Breast epithelium (tissue), 4 donors: Measurements from ENCODE around the gene OSGEP. TPM values are rescaled to one million over a fixed set of nuclear protein-coding genes. Genes with fewer than 3 reads are reported as not detected.

Experiments
- DNase-seq, 2 donors: peaks; one replicate each; pipeline ENCODE4 v3.0.0-alpha.2; 2019; ENCODE audit warnings: low spot score in 2 of 2
- H3K27ac ChIP-seq, 2 donors: fragments of 200-600 bp; sonication (generic) in 1 of 2; one replicate each; pipeline ENCODE4 v1.5.1; 2016 to 2019; ENCODE audit warnings: mild to moderate bottlenecking in 1 of 2
- H3K27me3 ChIP-seq, 2 donors: fragments of 200-600 bp; sonication (generic) in 1 of 2; one replicate each; pipeline versions ENCODE4 v1.5.1 to v1.6.0; 2017 to 2019; ENCODE audit warnings: control low read depth in 1 of 2, mild to moderate bottlenecking in 1 of 2
- H3K36me3 ChIP-seq: fragments of 200-600 bp; one replicate; pipeline ENCODE4 v1.5.1; 2019
- H3K4me1 ChIP-seq, 2 donors: fragments of 200-600 bp; sonication (generic); one replicate each; pipeline ENCODE4 v1.5.1; 2016 to 2019; ENCODE audit warnings: control low read depth in 1 of 2
- H3K4me3 ChIP-seq, 3 donors: fragments of 200-600 bp; sonication (generic); 1 replicate in 2 of 3; 2 replicates in 1 of 3; pipeline ENCODE4 v1.5.1; 2016 to 2019; ENCODE audit warnings: mild to moderate bottlenecking in 3 of 3, moderate library complexity in 2 of 3
- H3K9me3 ChIP-seq, 2 donors: fragments of 200-600 bp; sonication (generic) in 1 of 2; one replicate each; pipeline ENCODE4 v1.5.1; 2016 to 2019; ENCODE audit warnings: control low read depth in 1 of 2
- POLR2A ChIP-seq: fragments of 450-650 bp; IDR thresholded peaks from one replicate; pipeline ENCODE4 v1.6.1; 2016; ENCODE audit warnings: antibody characterized with exemption, mild to moderate bottlenecking, moderate library complexity
- POLR2AphosphoS5 ChIP-seq, 3 donors: sonication (generic); formaldehyde crosslinking; IDR thresholded peaks; one replicate each; pipeline ENCODE4 v1.6.1; 2017; ENCODE audit warnings: antibody characterized with exemption in 3 of 3
- intact Hi-C: fragments of 100-400 bp; cut with DNase I; formaldehyde crosslinking; loops from one replicate; pipeline ENCODE4 v1.15.1; 2023; ENCODE audit warnings: low total_unique reads
- total RNA-seq, 3 donors: library from RNA; depleted of rRNA; stranded (reverse); fragments of >200 nt; gene quantifications; one replicate each; pipeline ENCODE4 v1.1.0, GENCODE V29; 2016
- TF ChIP-seq, protein P1 (sequence below), 3 donors: fragments of 450-650 bp; IDR thresholded peaks; one replicate each; pipeline ENCODE4 v1.5.1; 2016 to 2017; ENCODE audit warnings: antibody characterized with exemption in 3 of 3, mild to moderate bottlenecking in 3 of 3, moderate library complexity in 3 of 3

OSGEP gene
- total RNA-seq, 3 donors from 2014 or later = 38.1 to 66.9 (median 57.5) TPM

DNA sequence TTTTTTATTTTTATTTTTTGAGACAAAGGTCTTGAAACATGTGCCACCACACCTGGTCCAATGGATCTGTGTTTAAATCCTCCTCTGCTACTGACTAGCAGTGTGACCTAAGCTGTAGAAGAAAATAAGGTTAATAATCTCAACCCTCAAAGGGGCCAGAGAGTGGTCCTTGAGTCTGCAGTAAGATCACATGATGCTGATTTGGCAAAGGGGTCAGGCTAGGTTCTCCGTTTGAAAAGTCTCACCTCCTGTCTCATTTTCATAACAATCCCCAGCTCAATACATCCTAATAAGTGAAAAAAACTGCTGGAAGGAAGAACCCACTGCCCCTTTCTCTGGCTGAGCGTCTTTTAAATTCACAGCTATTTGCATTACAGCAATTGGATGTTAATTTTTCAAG, 33.3 kb downstream of the OSGEP start:
- H3K4me1 ChIP-seq = no peaks in the 10 kb centered on the region

DNA sequence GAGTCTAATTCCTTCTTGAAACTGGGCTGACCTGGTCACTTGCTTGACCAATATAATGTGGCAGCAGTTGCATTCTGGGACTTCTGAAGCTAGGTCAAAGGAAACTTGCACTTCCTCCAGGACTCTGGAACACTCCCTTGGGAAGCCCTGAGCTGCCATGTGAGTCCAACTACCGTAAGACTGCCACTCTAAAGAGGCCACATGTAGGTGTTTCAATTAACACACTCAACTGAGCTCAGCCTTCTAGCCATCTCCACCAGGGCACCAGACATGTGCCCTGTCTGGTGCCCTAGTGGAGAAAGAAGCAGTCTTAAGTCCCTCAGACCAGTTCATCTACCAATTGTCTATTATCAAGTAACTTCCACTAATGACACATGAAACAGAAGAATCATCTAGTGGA, 35.2 kb downstream of the OSGEP start:
- DNase-seq = no peak
- TF ChIP-seq POLR2AphosphoS5 (IDR thresholded peaks at IDR 0.05) = no peak
- TF ChIP-seq, protein P1, sequence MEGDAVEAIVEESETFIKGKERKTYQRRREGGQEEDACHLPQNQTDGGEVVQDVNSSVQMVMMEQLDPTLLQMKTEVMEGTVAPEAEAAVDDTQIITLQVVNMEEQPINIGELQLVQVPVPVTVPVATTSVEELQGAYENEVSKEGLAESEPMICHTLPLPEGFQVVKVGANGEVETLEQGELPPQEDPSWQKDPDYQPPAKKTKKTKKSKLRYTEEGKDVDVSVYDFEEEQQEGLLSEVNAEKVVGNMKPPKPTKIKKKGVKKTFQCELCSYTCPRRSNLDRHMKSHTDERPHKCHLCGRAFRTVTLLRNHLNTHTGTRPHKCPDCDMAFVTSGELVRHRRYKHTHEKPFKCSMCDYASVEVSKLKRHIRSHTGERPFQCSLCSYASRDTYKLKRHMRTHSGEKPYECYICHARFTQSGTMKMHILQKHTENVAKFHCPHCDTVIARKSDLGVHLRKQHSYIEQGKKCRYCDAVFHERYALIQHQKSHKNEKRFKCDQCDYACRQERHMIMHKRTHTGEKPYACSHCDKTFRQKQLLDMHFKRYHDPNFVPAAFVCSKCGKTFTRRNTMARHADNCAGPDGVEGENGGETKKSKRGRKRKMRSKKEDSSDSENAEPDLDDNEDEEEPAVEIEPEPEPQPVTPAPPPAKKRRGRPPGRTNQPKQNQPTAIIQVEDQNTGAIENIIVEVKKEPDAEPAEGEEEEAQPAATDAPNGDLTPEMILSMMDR (IDR thresholded peaks at IDR 0.05) = no peak
- TF ChIP-seq POLR2A = no peak
- no peaks in the 10 kb centered on the region for H3K9me3 ChIP-seq
- H3K4me3 ChIP-seq = no peak overlapping the region
- H3K36me3 ChIP-seq = no peaks in the 10 kb centered on the region
- intact Hi-C loops = no loop called here
- no peaks in the 10 kb centered on the region for H3K27me3 ChIP-seq
- H3K27ac ChIP-seq = no peak overlapping the region
- H3K4me1 ChIP-seq = no peaks in the 10 kb centered on the region

More for the DNA sequence above, 33.3 kb downstream of the OSGEP start:
- Histone ChIP-seq H3K9me3 (no peaks in the 10 kb centered on the region), H3K4me3 (no peak overlapping the region), H3K36me3 (no peaks in the 10 kb centered on the region), H3K27me3 (no peaks in the 10 kb centered on the region), H3K27ac (no peak overlapping the region)
- DNase-seq = no peak
- TF ChIP-seq POLR2A (no peak), POLR2AphosphoS5 (IDR thresholded peaks at IDR 0.05) (no peak)
- TF ChIP-seq, protein P1 (IDR thresholded peaks at IDR 0.05) = no peak
- intact Hi-C loops = no loop called here

DNA sequence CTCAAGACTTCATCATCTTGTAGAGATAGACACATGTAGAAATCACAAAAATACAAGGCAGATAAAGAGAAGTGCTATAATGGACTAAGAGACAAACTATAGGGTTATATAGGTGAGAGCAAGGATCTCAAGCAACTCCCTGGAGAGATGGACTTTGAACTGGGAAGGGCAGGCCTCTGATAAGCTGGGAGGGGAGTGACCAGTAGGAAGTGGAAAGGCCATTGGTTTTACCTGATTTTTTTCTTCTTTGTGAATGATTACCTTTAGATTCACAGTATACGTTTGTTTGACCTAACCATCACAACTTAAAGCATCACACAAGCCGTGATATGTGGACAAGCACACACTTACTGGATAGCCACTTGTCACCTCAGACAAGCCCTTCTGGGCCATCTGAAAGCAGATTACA, 36.1 kb downstream of the OSGEP start:
- Histone ChIP-seq H3K9me3 (no peaks in the 10 kb centered on the region), H3K27me3 (no peaks in the 10 kb centered on the region), H3K27ac (no peak overlapping the region), H3K4me3 (no peak overlapping the region), H3K36me3 (no peaks in the 10 kb centered on the region), H3K4me1 (peaks cover 0 to 4% of the 10 kb centered on the region in 2 donors)
- no peak for DNase-seq
- intact Hi-C loops = no loop called here
- TF ChIP-seq, protein P1 (IDR thresholded peaks at IDR 0.05) = no peak
- no peak for TF ChIP-seq POLR2AphosphoS5 (IDR thresholded peaks at IDR 0.05)
- TF ChIP-seq POLR2A = no peak

DNA sequence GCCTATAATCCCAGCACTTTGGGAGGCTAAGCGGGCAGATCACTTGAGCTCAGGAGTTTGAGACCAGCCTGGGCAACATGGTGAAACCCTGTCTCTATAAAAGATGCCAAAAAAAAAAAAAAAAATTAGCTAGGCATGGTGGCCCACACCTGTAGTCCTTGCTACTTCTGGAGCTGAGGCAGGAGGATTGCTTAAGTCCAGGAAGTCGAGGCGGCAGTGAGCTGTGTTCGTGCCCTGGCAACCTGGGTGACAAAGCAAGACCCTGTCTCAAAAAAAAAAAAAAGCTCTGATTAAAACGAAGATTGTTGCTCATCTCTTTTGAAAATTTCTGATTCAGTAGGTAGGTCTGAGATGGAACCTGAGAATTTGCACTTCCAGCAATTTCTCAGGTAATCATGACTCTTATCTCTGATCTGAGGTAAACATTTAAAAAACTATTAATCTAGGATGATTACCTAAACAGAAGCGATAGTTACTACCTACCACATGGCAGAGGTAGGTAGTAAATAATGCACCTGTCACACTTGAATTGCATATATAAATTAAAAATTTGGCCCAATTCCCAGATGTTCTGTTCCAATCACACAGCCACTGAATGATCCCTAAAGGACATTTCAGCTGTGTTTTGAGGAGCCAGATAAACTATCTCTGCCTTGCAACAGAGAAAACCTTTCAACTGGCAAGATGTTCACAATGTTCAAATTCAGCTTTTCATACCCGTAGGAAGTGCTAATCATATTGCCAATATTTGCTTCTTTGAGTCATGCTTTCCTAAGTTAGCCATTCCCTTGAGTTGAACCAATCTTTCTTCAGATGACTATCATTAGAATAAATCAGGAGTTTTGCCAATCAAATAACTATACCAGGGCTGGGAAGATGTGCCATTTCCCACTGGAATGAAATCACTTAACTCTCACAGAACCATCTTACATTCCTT, 37.1 kb downstream of the OSGEP start:
- peaks cover 0 to 4% of the 10 kb centered on the region in 2 donors for H3K4me1 ChIP-seq
- no peak overlapping the region for H3K27ac ChIP-seq
- no peak for DNase-seq
- TF ChIP-seq, protein P1 (IDR thresholded peaks at IDR 0.05) = no peak
- TF ChIP-seq POLR2A (no peak), POLR2AphosphoS5 (IDR thresholded peaks at IDR 0.05) (no peak)
- H3K9me3 ChIP-seq = no peaks in the 10 kb centered on the region
- no peaks in the 10 kb centered on the region for H3K36me3 ChIP-seq
- no peaks in the 10 kb centered on the region for H3K27me3 ChIP-seq
- intact Hi-C loops = no loop called here
- H3K4me3 ChIP-seq = no peak overlapping the region

DNA sequence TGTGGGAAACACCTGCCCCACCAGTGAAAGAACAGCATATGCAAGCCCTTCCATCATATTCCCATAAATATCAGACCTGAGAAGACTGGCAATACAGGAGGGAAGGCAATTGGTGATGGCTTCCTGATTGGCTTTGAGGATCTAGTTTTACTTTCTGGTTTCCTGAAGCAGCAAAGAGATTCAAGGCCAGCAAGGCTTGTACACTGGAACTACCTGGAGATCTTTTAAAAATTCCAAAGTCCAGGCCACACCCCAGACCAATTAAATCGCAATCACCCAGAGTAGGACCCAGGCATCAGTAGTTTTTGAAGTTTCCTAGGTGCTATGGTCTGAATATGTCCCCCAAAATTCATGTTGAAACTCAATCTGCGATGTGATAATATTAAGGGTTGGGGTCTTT, 38.4 kb downstream of the OSGEP start:
- Histone ChIP-seq H3K9me3 (no peaks in the 10 kb centered on the region), H3K4me3 (no peak overlapping the region), H3K27ac (no peak overlapping the region), H3K4me1 (peaks cover 2 to 4% of the 10 kb centered on the region in 2 donors), H3K36me3 (no peaks in the 10 kb centered on the region), H3K27me3 (no peaks in the 10 kb centered on the region)
- no peak for DNase-seq
- TF ChIP-seq, protein P1 (IDR thresholded peaks at IDR 0.05) = no peak
- TF ChIP-seq POLR2A (no peak), POLR2AphosphoS5 (IDR thresholded peaks at IDR 0.05) (no peak)
- intact Hi-C loops = no loop called here
